Activated CD8-positive, alpha-beta memory T cell treated with anti-CD3 and anti-CD28 coated beads, Interleukin-2, amount 50 U/mL, for 1 hour (primary cell): ENCODE data around the gene FAM111B.
"Not testable (repeated sequence)": the region's sequence is repeated elsewhere in the genome, so short reads cannot be mapped to it uniquely, and the experiment has no call there.

Experiments used
- DNase-seq: peaks from one replicate; pipeline ENCODE4 v3.0.0-alpha.2; 2020; ENCODE audit errors: extremely low read depth

Gene FAM111B

GRCh38 chr11:59106363-59107336 is at the start of gene FAM111B:
FAM111B (plus strand) TSS chr11:59107237; CDS start chr11:59109626, 2,389 bp downstream.
- DNase-seq = peak; percentile 7

GRCh38 chr11:59058120-59059033 is 48.7 kb upstream of the FAM111B start:
- peak; percentile 12 for DNase-seq

GRCh38 chr11:59060096-59060495 is 46.9 kb upstream of the FAM111B start:
- DNase-seq = not testable (repeated sequence)

GRCh38 chr11:59062602-59063529 is 44.2 kb upstream of the FAM111B start:
- no peak for DNase-seq

GRCh38 chr11:59063996-59064727 is 42.9 kb upstream of the FAM111B start:
- not testable (repeated sequence) for DNase-seq

GRCh38 chr11:59069087-59069486 is 38.0 kb upstream of the FAM111B start:
- no peak for DNase-seq

- no peak for DNase-seq
Observed at GRCh38 chr11:59076876-59077571, 30.0 kb upstream of the FAM111B start.

GRCh38 chr11:59078435-59078834 is 28.6 kb upstream of the FAM111B start:
- DNase-seq = no peak

- no peak for DNase-seq
Observed at GRCh38 chr11:59079086-59079485, 28.0 kb upstream of the FAM111B start.

- not testable (repeated sequence) for DNase-seq
Observed at GRCh38 chr11:59080421-59080820, 26.6 kb upstream of the FAM111B start.

- DNase-seq = not testable (repeated sequence)
Observed at GRCh38 chr11:59081430-59082020, 25.5 kb upstream of the FAM111B start.

GRCh38 chr11:59086007-59086406 is 21.0 kb upstream of the FAM111B start, which contains the start of gene GLYATL1B:
GLYATL1B (plus strand) TSS chr11:59086307; CDS start chr11:59086307, 0 bp downstream.
- not testable (repeated sequence) for DNase-seq

GRCh38 chr11:59088162-59088561 is 18.9 kb upstream of the FAM111B start:
- DNase-seq = no peak

GRCh38 chr11:59093576-59093975 is 13.5 kb upstream of the FAM111B start:
- DNase-seq = not testable (repeated sequence)

GRCh38 chr11:59095225-59095624 is 11.8 kb upstream of the FAM111B start:
- DNase-seq = not testable (repeated sequence)

GRCh38 chr11:59095972-59096575 is 11.0 kb upstream of the FAM111B start:
- not testable (repeated sequence) for DNase-seq

GRCh38 chr11:59097113-59097708 is 9.8 kb upstream of the FAM111B start:
- DNase-seq = peak; percentile 8

- DNase-seq = not testable (repeated sequence)
Observed at GRCh38 chr11:59097938-59098337, 9.1 kb upstream of the FAM111B start.
